Spleen (tissue), 11 donors: ENCODE measurements around the gene KRTAP20-2. TPM values are rescaled to one million over a fixed set of nuclear protein-coding genes. Genes with fewer than 3 reads are reported as not detected.

Source experiments
- DNase-seq: peaks from one replicate; pipeline ENCODE4 v3.0.0-alpha.2; 2020
- H3K27ac ChIP-seq, 8 donors: fragments of 200-600 bp; sonication (generic) in 7 of 8; 1 replicate in 4 of 8; 2 replicates in 4 of 8; pipeline versions ENCODE4 v1.5.0 to v1.8.0; 2016 to 2021; ENCODE audit warnings: inconsistent platforms in 4 of 8, mild to moderate bottlenecking in 4 of 8, moderate library complexity in 1 of 8
- H3K27me3 ChIP-seq, 7 donors: fragments of 200-600 bp; sonication (generic) in 6 of 7; replicated peaks in 1 of 7; 1 replicate in 4 of 7; 2 replicates in 3 of 7; pipeline versions ENCODE4 v1.5.0 to v1.8.0; 2016 to 2021; ENCODE audit warnings: inconsistent platforms in 3 of 7, mild to moderate bottlenecking in 1 of 7
- H3K36me3 ChIP-seq, 6 donors: fragments of 200-600 bp; sonication (generic) in 5 of 6; 1 replicate in 4 of 6; 2 replicates in 2 of 6; pipeline versions ENCODE4 v1.5.0 to v1.8.0; 2016 to 2021; ENCODE audit warnings: inconsistent platforms in 2 of 6
- H3K4me1 ChIP-seq, 6 donors: fragments of 200-600 bp; sonication (generic) in 5 of 6; 1 replicate in 3 of 6; 2 replicates in 3 of 6; pipeline versions ENCODE4 v1.5.0 to v1.8.0; 2016 to 2021; ENCODE audit warnings: inconsistent platforms in 3 of 6
- H3K4me3 ChIP-seq, 8 donors: fragments of 200-600 bp; sonication (generic) in 7 of 8; 1 replicate in 4 of 8; 2 replicates in 4 of 8; pipeline versions ENCODE4 v1.5.0 to v1.8.0; 2016 to 2021; ENCODE audit warnings: inconsistent platforms in 4 of 8, mild to moderate bottlenecking in 4 of 8, moderate library complexity in 2 of 8
- H3K9me3 ChIP-seq, 8 donors: fragments of 200-600 bp; sonication (generic) in 7 of 8; 1 replicate in 4 of 8; 2 replicates in 4 of 8; pipeline versions ENCODE4 v1.5.0 to v1.8.0; 2016 to 2021; ENCODE audit warnings: inconsistent platforms in 4 of 8
- POLR2A ChIP-seq, 3 donors: fragments of 450-650 bp; IDR thresholded peaks; one replicate each; pipeline ENCODE4 v1.5.1; 2017; ENCODE audit warnings: antibody characterized with exemption in 3 of 3, mild to moderate bottlenecking in 1 of 3
- POLR2AphosphoS5 ChIP-seq, 3 donors: sonication (generic); formaldehyde crosslinking; IDR thresholded peaks; one replicate each; pipeline ENCODE4 v1.5.1; 2017; ENCODE audit warnings: antibody characterized with exemption in 3 of 3
- WGBS, 5 donors: extraction: QIAGEN DNeasy Blood & Tissue Kit in 3 of 5; methylation state at CpG; one replicate each; pipeline versions ENCODE4 v1.1.5 to v1.1.7; 2013 to 2018; 5-methylcytosine and 5-hydroxymethylcytosine counted together
- intact Hi-C: fragments of 100-400 bp; cut with DNase I; formaldehyde crosslinking; loops from one replicate; pipeline ENCODE4 v1.15.0; 2023; ENCODE audit warnings: low total_unique reads
- polyA plus RNA-seq, 3 donors: library from polyadenylated mRNA; stranded (reverse); fragments of 200-250 nt; gene quantifications; one replicate each; pipeline ENCODE4 v1.2.1, GENCODE V29; 2013
- small RNA-seq, 4 donors: library from RNA; depleted of rRNA; stranded (forward); fragments of <200 nt; gene quantifications; one replicate each; pipeline ENCODE3, GENCODE V24; 2016
- total RNA-seq, 7 donors: library from RNA; depleted of rRNA in 3 of 7; stranded (reverse); fragments of >200 nt in 3 of 7; fragmentation: NEBNext Ultra II Directional in 4 of 7; extraction: Animal tissue kit (Norgen Biotek cat#: 25700) in 4 of 7; gene quantifications; one replicate each; pipeline versions ENCODE4 v1.1.0 to v1.2.1, GENCODE V29; 2016 to 2021
- TF ChIP-seq, protein P1 (sequence below), 11 experiments: fragments of 200-600 bp in 7 of 11; fragments of 450-650 bp in 4 of 11; sonication (generic) in 4 of 11; IDR thresholded peaks in 8 of 11; conservative IDR thresholded peaks in 3 of 11; 1 replicate in 7 of 11; 2 replicates in 4 of 11; pipeline versions ENCODE4 v1.4.0 to v1.8.0; 2016 to 2021; ENCODE audit warnings: antibody characterized with exemption in 11 of 11, inconsistent platforms in 4 of 11, mild to moderate bottlenecking in 1 of 11
- donor health status: healthy with polysubstance abuse.
- donor health status: DM: no; HTN: no; CAD: no; lungs with moderate emphysema.
- donor health status: DM: no; HTN: no; CAD: no.
- donor health status: Bipolar disorder and iron deficiency.
- donor health status: healthy.
- donor health status: DM: no; HTN: no; CAD: no.
- donor health status: DM: yes; HTN: yes; CAD: no.

KRTAP20-2 gene
- total and polyA plus RNA-seq, 10 donors = not detected

DNA sequence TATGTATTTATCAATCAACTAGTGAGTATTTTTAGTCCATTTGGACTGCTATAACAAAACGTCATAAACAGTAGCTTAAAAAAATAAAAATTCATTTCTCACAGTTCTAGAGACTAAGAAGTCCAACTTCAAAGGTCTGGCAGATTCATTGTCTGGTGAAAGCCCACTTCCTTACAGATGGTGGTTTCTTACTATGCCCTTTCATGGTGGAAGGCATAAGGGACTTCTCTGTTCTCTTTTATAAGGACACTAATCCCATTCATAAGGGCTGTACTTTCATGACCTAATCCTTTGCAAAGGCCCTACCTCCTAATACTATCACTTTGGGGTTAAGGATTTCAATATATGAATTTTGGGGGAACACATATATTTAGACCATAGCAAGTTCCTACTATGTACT is 45.6 kb downstream of the KRTAP20-2 start:
- no peak for DNase-seq
- Histone ChIP-seq H3K4me3 (no peak overlapping the region), H3K36me3 (no peaks in the 10 kb centered on the region), H3K9me3 (peaks cover 0 to 3% (median 0%) of the 10 kb centered on the region in 8 donors), H3K4me1 (no peaks in the 10 kb centered on the region), H3K27ac (no peak overlapping the region), H3K27me3 (no peaks in the 10 kb centered on the region)
- 32 to 64% (median 45%) methylated on average over 1 of the region's 1 CpG for WGBS, 5 donors
- TF ChIP-seq POLR2A (IDR thresholded peaks at IDR 0.05) = no peak
- TF ChIP-seq POLR2AphosphoS5 (IDR thresholded peaks at IDR 0.05) = no peak
- TF ChIP-seq, protein P1, sequence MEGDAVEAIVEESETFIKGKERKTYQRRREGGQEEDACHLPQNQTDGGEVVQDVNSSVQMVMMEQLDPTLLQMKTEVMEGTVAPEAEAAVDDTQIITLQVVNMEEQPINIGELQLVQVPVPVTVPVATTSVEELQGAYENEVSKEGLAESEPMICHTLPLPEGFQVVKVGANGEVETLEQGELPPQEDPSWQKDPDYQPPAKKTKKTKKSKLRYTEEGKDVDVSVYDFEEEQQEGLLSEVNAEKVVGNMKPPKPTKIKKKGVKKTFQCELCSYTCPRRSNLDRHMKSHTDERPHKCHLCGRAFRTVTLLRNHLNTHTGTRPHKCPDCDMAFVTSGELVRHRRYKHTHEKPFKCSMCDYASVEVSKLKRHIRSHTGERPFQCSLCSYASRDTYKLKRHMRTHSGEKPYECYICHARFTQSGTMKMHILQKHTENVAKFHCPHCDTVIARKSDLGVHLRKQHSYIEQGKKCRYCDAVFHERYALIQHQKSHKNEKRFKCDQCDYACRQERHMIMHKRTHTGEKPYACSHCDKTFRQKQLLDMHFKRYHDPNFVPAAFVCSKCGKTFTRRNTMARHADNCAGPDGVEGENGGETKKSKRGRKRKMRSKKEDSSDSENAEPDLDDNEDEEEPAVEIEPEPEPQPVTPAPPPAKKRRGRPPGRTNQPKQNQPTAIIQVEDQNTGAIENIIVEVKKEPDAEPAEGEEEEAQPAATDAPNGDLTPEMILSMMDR (IDR thresholded peaks at IDR 0.05 in 8 of 11, conservative IDR thresholded peaks at IDR 0.05 in 3 of 11) = no peak
- intact Hi-C loops = no loop called here

GRCh38 chr21:30684506-30684905 is 49.5 kb downstream of the KRTAP20-2 start:
- no peaks in the 10 kb centered on the region for H3K27me3 ChIP-seq
- no peaks in the 10 kb centered on the region for H3K4me1 ChIP-seq
- intact Hi-C loops = no loop called here
- no peak overlapping the region for H3K27ac ChIP-seq
- DNase-seq = no peak
- TF ChIP-seq, protein P1 (IDR thresholded peaks at IDR 0.05 in 8 of 11, conservative IDR thresholded peaks at IDR 0.05 in 3 of 11) = no peak
- TF ChIP-seq POLR2A (IDR thresholded peaks at IDR 0.05) = no peak
- TF ChIP-seq POLR2AphosphoS5 (IDR thresholded peaks at IDR 0.05) = no peak
- no peak overlapping the region for H3K4me3 ChIP-seq
- H3K36me3 ChIP-seq = no peaks in the 10 kb centered on the region
- 75 to 87% (median 77%) methylated on average over 6 of the region's 6 CpGs for WGBS, 5 donors
- peaks cover 0 to 10% (median 0%) of the 10 kb centered on the region in 8 donors for H3K9me3 ChIP-seq

Small RNAs within 50 kb of the gene (small RNA-seq; reads per million reads assigned to genes)
- 0 reads per million in 4 donors for gene KRTAP20-1
- gene KRTAP20-3 = 0 reads per million in 4 donors
- 0 reads per million in 4 donors for gene KRTAP20-4
- gene KRTAP22-1 = 0 reads per million in 4 donors
- gene KRTAP22-2 = 0 reads per million in 4 donors

Other genes with a start within 250 kb of the KRTAP20-2 start
- gene KRTAP13-1, start 239.2 kb upstream of the KRTAP20-2 start, total RNA-seq = not detected
- gene KRTAP13-1, start 239.2 kb upstream of the KRTAP20-2 start, polyA plus RNA-seq = not detected
- gene KRTAP13-3, start 209.3 kb upstream of the KRTAP20-2 start, total RNA-seq = not detected
- gene KRTAP13-3, start 209.3 kb upstream of the KRTAP20-2 start, polyA plus RNA-seq = not detected
- gene KRTAP13-4, start 205.0 kb upstream of the KRTAP20-2 start, total RNA-seq = not detected
- gene KRTAP13-4, start 205.0 kb upstream of the KRTAP20-2 start, polyA plus RNA-seq = not detected
- not detected for gene KRTAP15-1, start 194.9 kb upstream of the KRTAP20-2 start, total RNA-seq
- not detected for gene KRTAP15-1, start 194.9 kb upstream of the KRTAP20-2 start, polyA plus RNA-seq
- gene KRTAP19-1, start 154.8 kb upstream of the KRTAP20-2 start, total RNA-seq = not detected
- gene KRTAP19-1, start 154.8 kb upstream of the KRTAP20-2 start, polyA plus RNA-seq = not detected
- gene KRTAP19-2, start 147.8 kb upstream of the KRTAP20-2 start, total RNA-seq = not detected
- not detected for gene KRTAP19-2, start 147.8 kb upstream of the KRTAP20-2 start, polyA plus RNA-seq
- gene KRTAP19-3, start 143.2 kb upstream of the KRTAP20-2 start, total RNA-seq = not detected
- not detected for gene KRTAP19-3, start 143.2 kb upstream of the KRTAP20-2 start, polyA plus RNA-seq
- gene KRTAP19-4, start 138.0 kb upstream of the KRTAP20-2 start, total RNA-seq = not detected
- not detected for gene KRTAP19-4, start 138.0 kb upstream of the KRTAP20-2 start, polyA plus RNA-seq
- gene KRTAP19-5, start 133.1 kb upstream of the KRTAP20-2 start, total RNA-seq = not detected
- gene KRTAP19-5, start 133.1 kb upstream of the KRTAP20-2 start, polyA plus RNA-seq = not detected
- gene KRTAP19-6, start 93.3 kb upstream of the KRTAP20-2 start, total RNA-seq = not detected
- gene KRTAP19-6, start 93.3 kb upstream of the KRTAP20-2 start, polyA plus RNA-seq = not detected
- gene KRTAP19-7, start 73.9 kb upstream of the KRTAP20-2 start, total RNA-seq = not detected
- gene KRTAP19-7, start 73.9 kb upstream of the KRTAP20-2 start, polyA plus RNA-seq = not detected
- gene KRTAP22-2, start 44.8 kb upstream of the KRTAP20-2 start, total RNA-seq = not detected
- not detected for gene KRTAP22-2, start 44.8 kb upstream of the KRTAP20-2 start, polyA plus RNA-seq
- gene KRTAP6-3, start 42.8 kb upstream of the KRTAP20-2 start, total RNA-seq = not detected
- gene KRTAP6-3, start 42.8 kb upstream of the KRTAP20-2 start, polyA plus RNA-seq = not detected
- not detected for gene KRTAP6-2, start 36.3 kb upstream of the KRTAP20-2 start, total RNA-seq
- not detected for gene KRTAP6-2, start 36.3 kb upstream of the KRTAP20-2 start, polyA plus RNA-seq
- gene KRTAP22-1, start 34.1 kb upstream of the KRTAP20-2 start, total RNA-seq = not detected
- not detected for gene KRTAP22-1, start 34.1 kb upstream of the KRTAP20-2 start, polyA plus RNA-seq
- not detected for gene KRTAP6-1, start 21.3 kb upstream of the KRTAP20-2 start, total RNA-seq
- not detected for gene KRTAP6-1, start 21.3 kb upstream of the KRTAP20-2 start, polyA plus RNA-seq
- gene KRTAP20-1, start 18.8 kb upstream of the KRTAP20-2 start, total RNA-seq = not detected
- gene KRTAP20-1, start 18.8 kb upstream of the KRTAP20-2 start, polyA plus RNA-seq = not detected
- gene KRTAP20-4, start 14.6 kb upstream of the KRTAP20-2 start, total RNA-seq = not detected
- gene KRTAP20-4, start 14.6 kb upstream of the KRTAP20-2 start, polyA plus RNA-seq = not detected
- gene KRTAP20-3, start 7.7 kb downstream of the KRTAP20-2 start, total RNA-seq = not detected
- gene KRTAP20-3, start 7.7 kb downstream of the KRTAP20-2 start, polyA plus RNA-seq = not detected
- gene KRTAP21-3, start 83.6 kb downstream of the KRTAP20-2 start, total RNA-seq = not detected
- gene KRTAP21-3, start 83.6 kb downstream of the KRTAP20-2 start, polyA plus RNA-seq = not detected
- not detected for gene KRTAP21-2, start 112.1 kb downstream of the KRTAP20-2 start, total RNA-seq
- gene KRTAP21-2, start 112.1 kb downstream of the KRTAP20-2 start, polyA plus RNA-seq = not detected
- not detected for gene KRTAP21-1, start 120.2 kb downstream of the KRTAP20-2 start, total RNA-seq
- not detected for gene KRTAP21-1, start 120.2 kb downstream of the KRTAP20-2 start, polyA plus RNA-seq
- gene KRTAP8-1, start 178.1 kb downstream of the KRTAP20-2 start, total RNA-seq = not detected
- not detected for gene KRTAP8-1, start 178.1 kb downstream of the KRTAP20-2 start, polyA plus RNA-seq
- gene KRTAP7-1, start 194.6 kb downstream of the KRTAP20-2 start, total RNA-seq = not detected
- not detected for gene KRTAP7-1, start 194.6 kb downstream of the KRTAP20-2 start, polyA plus RNA-seq
- gene KRTAP11-1, start 246.4 kb downstream of the KRTAP20-2 start, total RNA-seq = not detected
- not detected for gene KRTAP11-1, start 246.4 kb downstream of the KRTAP20-2 start, polyA plus RNA-seq